ENCODE results near the gene TCEAL9. TPM values are rescaled to one million over a fixed set of nuclear protein-coding genes. Genes with fewer than 3 reads are reported as not detected.

Gene TCEAL9
- total RNA-seq, 2 experiments from 2014 or later = not detected

DNA sequence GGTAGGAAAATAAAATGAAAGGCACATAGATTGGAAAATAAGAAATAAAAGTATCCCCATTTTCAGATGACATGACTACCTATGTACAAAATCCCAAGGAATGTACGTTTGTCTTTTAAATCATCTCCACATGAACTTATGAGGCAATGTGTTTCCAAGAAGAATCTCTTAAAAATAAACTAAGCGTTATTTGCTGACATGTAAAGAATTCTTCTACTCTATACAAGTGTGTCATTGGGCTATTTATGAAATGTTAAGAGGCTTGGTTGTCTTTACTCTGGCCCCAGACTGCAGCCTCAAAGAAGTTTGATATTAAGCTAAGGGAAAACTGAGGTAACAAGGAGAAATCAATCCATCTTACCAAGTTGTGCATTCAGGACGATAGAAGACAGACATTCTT lies 37.2 kb downstream of the TCEAL9 start:
- H3K27ac ChIP-seq (ENCODE audit: low read depth in 1 of 2, low read length in 2 of 2) = no peak overlapping the region
- intact Hi-C loops (cut with DNase I, micrococcal nuclease) = no loop called here
- H3K4me1 Mint-ChIP-seq (ENCODE audit: low read depth) = no peaks in the 10 kb centered on the region
- no peak for DNase-seq
- no peak overlapping the region for H3K4me3 Mint-ChIP-seq
- TF ChIP-seq, protein P1, sequence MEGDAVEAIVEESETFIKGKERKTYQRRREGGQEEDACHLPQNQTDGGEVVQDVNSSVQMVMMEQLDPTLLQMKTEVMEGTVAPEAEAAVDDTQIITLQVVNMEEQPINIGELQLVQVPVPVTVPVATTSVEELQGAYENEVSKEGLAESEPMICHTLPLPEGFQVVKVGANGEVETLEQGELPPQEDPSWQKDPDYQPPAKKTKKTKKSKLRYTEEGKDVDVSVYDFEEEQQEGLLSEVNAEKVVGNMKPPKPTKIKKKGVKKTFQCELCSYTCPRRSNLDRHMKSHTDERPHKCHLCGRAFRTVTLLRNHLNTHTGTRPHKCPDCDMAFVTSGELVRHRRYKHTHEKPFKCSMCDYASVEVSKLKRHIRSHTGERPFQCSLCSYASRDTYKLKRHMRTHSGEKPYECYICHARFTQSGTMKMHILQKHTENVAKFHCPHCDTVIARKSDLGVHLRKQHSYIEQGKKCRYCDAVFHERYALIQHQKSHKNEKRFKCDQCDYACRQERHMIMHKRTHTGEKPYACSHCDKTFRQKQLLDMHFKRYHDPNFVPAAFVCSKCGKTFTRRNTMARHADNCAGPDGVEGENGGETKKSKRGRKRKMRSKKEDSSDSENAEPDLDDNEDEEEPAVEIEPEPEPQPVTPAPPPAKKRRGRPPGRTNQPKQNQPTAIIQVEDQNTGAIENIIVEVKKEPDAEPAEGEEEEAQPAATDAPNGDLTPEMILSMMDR (IDR thresholded peaks at IDR 0.05) = no peak
- no peaks in the 10 kb centered on the region for H3K9me3 ChIP-seq (ENCODE audit: control insufficient read depth in 1 of 2, insufficient read depth in 1 of 2, low read length in 2 of 2)
- no peaks in the 10 kb centered on the region for H3K27me3 ChIP-seq (ENCODE audit: control insufficient read depth in 1 of 2, insufficient read depth in 2 of 2, low read length in 2 of 2)
- CTCF ChIA-PET = no interaction called here
- H3K4me3 ChIP-seq (ENCODE audit: low read length) = no peak overlapping the region
- H3K36me3 Mint-ChIP-seq (ENCODE audit: low read depth) = no peaks in the 10 kb centered on the region
- POLR2A ChIA-PET = no interaction called here
- no peaks in the 10 kb centered on the region for H3K36me3 ChIP-seq (ENCODE audit: insufficient read depth, low read length)
- H3K9me3 Mint-ChIP-seq = no peaks in the 10 kb centered on the region
- no peak overlapping the region for H3K27ac Mint-ChIP-seq
- ATAC-seq (ENCODE audit: poor library complexity) = no peak
- H3K4me1 ChIP-seq (ENCODE audit: insufficient read depth, low read length) = no peaks in the 10 kb centered on the region
- H3K27me3 Mint-ChIP-seq = peaks cover 30% of the 10 kb centered on the region

DNA sequence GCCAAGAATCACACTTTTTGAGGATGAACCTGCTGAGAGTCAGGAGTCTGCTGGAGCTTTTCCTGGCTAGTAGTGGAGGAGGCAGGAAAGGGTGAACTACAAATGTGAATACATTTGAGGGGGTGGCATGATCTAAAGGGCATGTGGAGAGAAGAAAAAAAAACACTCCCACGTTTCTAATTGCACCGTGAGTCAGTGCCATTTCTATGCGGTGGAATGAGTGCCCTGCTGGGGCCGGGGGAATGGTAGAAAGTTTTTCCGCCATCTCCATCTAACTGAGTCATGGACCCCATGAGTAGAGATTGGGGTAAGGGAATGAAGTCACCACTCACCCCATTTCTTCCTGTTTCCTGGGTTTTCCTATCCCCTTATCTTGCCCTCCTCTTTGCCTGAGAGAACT lies 39.9 kb downstream of the TCEAL9 start:
- Histone ChIP-seq H3K27me3 (ENCODE audit: control insufficient read depth in 1 of 2, insufficient read depth in 2 of 2, low read length in 2 of 2) (no peaks in the 10 kb centered on the region), H3K36me3 (ENCODE audit: insufficient read depth, low read length) (no peaks in the 10 kb centered on the region), H3K4me1 (ENCODE audit: insufficient read depth, low read length) (no peaks in the 10 kb centered on the region), H3K27ac (ENCODE audit: low read depth in 1 of 2, low read length in 2 of 2) (no peak overlapping the region), H3K9me3 (ENCODE audit: control insufficient read depth in 1 of 2, insufficient read depth in 1 of 2, low read length in 2 of 2) (no peaks in the 10 kb centered on the region), H3K4me3 (ENCODE audit: low read length) (no peak overlapping the region)
- Mint-ChIP-seq H3K4me1 (ENCODE audit: low read depth) (no peaks in the 10 kb centered on the region), H3K27me3 (peaks cover 12% of the 10 kb centered on the region), H3K9me3 (no peaks in the 10 kb centered on the region), H3K27ac (no peak overlapping the region), H3K4me3 (no peak overlapping the region), H3K36me3 (ENCODE audit: low read depth) (no peaks in the 10 kb centered on the region)
- TF ChIP-seq, protein P1 (IDR thresholded peaks at IDR 0.05) = no peak
- ATAC-seq (ENCODE audit: poor library complexity) (no peak), DNase-seq (no peak)
- POLR2A ChIA-PET = no interaction called here
- intact Hi-C loops (cut with DNase I, micrococcal nuclease) = no loop called here
- CTCF ChIA-PET = no interaction called here

DNA sequence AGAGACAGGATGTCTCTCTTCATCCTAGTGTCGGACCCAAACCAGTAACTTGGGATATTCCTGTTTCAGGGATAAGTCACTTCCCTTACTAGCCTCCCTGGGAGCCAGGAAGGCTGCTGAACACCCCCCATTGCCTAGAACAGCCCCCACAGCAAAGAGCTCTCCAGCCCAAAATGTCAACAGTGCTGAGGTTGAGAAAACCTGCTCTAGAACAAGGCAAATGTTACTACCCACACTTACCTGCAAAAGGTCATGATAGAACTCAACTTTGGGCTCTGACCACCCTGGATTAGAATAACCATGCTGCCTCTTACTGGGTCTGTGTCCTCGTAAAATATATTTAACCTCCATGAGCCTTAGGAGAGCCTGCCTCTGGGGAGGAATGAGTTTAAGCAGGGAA lies 40.4 kb downstream of the TCEAL9 start:
- ATAC-seq (ENCODE audit: poor library complexity) (no peak), DNase-seq (no peak)
- intact Hi-C loops (cut with DNase I, micrococcal nuclease) = no loop called here
- TF ChIP-seq, protein P1 (IDR thresholded peaks at IDR 0.05) = no peak
- Histone ChIP-seq H3K9me3 (ENCODE audit: control insufficient read depth in 1 of 2, insufficient read depth in 1 of 2, low read length in 2 of 2) (no peaks in the 10 kb centered on the region), H3K4me3 (ENCODE audit: low read length) (no peak overlapping the region), H3K27ac (ENCODE audit: low read depth in 1 of 2, low read length in 2 of 2) (no peak overlapping the region), H3K36me3 (ENCODE audit: insufficient read depth, low read length) (no peaks in the 10 kb centered on the region), H3K4me1 (ENCODE audit: insufficient read depth, low read length) (no peaks in the 10 kb centered on the region), H3K27me3 (ENCODE audit: control insufficient read depth in 1 of 2, insufficient read depth in 2 of 2, low read length in 2 of 2) (no peaks in the 10 kb centered on the region)
- Mint-ChIP-seq H3K4me3 (no peak overlapping the region), H3K4me1 (ENCODE audit: low read depth) (no peaks in the 10 kb centered on the region), H3K27ac (no peak overlapping the region), H3K36me3 (ENCODE audit: low read depth) (no peaks in the 10 kb centered on the region), H3K9me3 (no peaks in the 10 kb centered on the region), H3K27me3 (peaks cover 12% of the 10 kb centered on the region)
- CTCF ChIA-PET = no interaction called here
- POLR2A ChIA-PET = no interaction called here

Measured in CD4-positive, alpha-beta T cell (primary cell).